HepG2 (cell line): ENCODE results near the gene INO80C. TPM values are rescaled to one million over a fixed set of nuclear protein-coding genes. Genes with fewer than 3 reads are reported as not detected.
A peak's percentile ranks its signal among the peaks of the same experiment; 100 is the strongest.

Experiments used
- ATAC-seq: fragments of 200-7000 bp; cut with Tn5 transposase; 3 replicates; pipeline ENCODE4 v1.9.1; 2020; ENCODE audit warnings: mild to moderate bottlenecking, moderate library complexity
- BruUV-seq: library from RNA; stranded (reverse); fragments of 400-500 nt; replicated peaks from 2 replicates; lab custom pipeline; 2021; lab: Mats Ljungman, UMichigan
- CTCF ChIA-PET: fragments of 300-600 bp; formaldehyde crosslinking; extraction: SDS; loops from one replicate; lab custom pipeline; 2021; ENCODE audit warnings: low total read pairs, inconsistent platforms, low intra/inter-chr PET ratio; lab: Yijun Ruan, JAX
- POLR2A ChIA-PET: fragments of 350-600 bp; sonication (Branson Sonifier 250); formaldehyde crosslinking; loops from one replicate; lab custom pipeline; 2020; ENCODE audit warnings: antibody characterized with exemption, inconsistent platforms; lab: Yijun Ruan, JAX
- DNase-seq: peaks from one replicate; pipeline ENCODE4 v3.0.0-alpha.2; 2015; ENCODE audit warnings: low spot score
- FAIRE-seq: peaks from 3 replicates; lab custom pipeline; 2011; peaks lifted over from hg19 to GRCh38; lab: Jason Lieb, UNC
- H2AFZ ChIP-seq: one replicate; pipeline ENCODE4 v1.6.1; 2011; ENCODE audit warnings: low read length, inconsistent platforms
- H3K27ac ChIP-seq: fragments of 300-600 bp; 3 replicates; pipeline ENCODE4 v1.8.0; 2011; ENCODE audit warnings: mixed run types, mild to moderate bottlenecking, mixed read lengths, low read length, inconsistent platforms; ENCODE audit not compliant: insufficient read depth; ENCODE audit errors: extremely low read length
- H3K27me3 ChIP-seq, 2 experiments: fragments of 200-600 bp in 1 of 2; 2 replicates in 1 of 2; 3 replicates in 1 of 2; pipeline versions ENCODE4 v1.6.0 to v1.8.0; 2011; ENCODE audit warnings: low read length in 2 of 2, mild to moderate bottlenecking in 2 of 2, moderate library complexity in 2 of 2, inconsistent platforms in 1 of 2; ENCODE audit not compliant: insufficient read depth in 2 of 2, control insufficient read depth in 1 of 2
- H3K36me3 ChIP-seq, 2 experiments: fragments of 200-600 bp in 1 of 2; replicated peaks in 1 of 2; 2 replicates in 1 of 2; 3 replicates in 1 of 2; pipeline versions ENCODE4 v1.5.1 to v1.8.0; 2011; ENCODE audit warnings: low read length in 2 of 2, inconsistent platforms in 1 of 2; ENCODE audit not compliant: insufficient read depth in 2 of 2, control insufficient read depth in 1 of 2
- H3K4me1 ChIP-seq: 2 replicates; pipeline ENCODE4 v1.5.1; 2012; ENCODE audit warnings: low read length, inconsistent platforms; ENCODE audit not compliant: insufficient read depth
- H3K4me2 ChIP-seq: 2 replicates; pipeline ENCODE4 v1.6.0; 2011; ENCODE audit warnings: low read depth, low read length, inconsistent platforms
- H3K4me3 ChIP-seq, 3 experiments: fragments of 200-600 bp in 1 of 3; sonication (generic), shearing (Covaris generic) in 1 of 3; replicated peaks in 1 of 3; 2 replicates each; pipeline ENCODE4 v1.5.1; 2011 to 2016; ENCODE audit warnings: low read length in 3 of 3, inconsistent platforms in 2 of 3, low read depth in 2 of 3, mild to moderate bottlenecking in 2 of 3, control low read depth in 1 of 3, mixed read lengths in 1 of 3; ENCODE audit not compliant: insufficient read depth in 1 of 3
- H3K79me2 ChIP-seq: one replicate; pipeline ENCODE4 v1.6.1; 2011; ENCODE audit warnings: low read length, inconsistent platforms; ENCODE audit not compliant: insufficient read depth
- H3K9ac ChIP-seq: 2 replicates; pipeline ENCODE4 v1.6.0; 2011; ENCODE audit warnings: mild to moderate bottlenecking, low read depth, low read length, inconsistent platforms; ENCODE audit not compliant: insufficient read depth
- H3K9me3 ChIP-seq: 2 replicates; pipeline ENCODE4 v1.5.1; 2012; ENCODE audit warnings: mild to moderate bottlenecking, low read length
- H4K20me1 ChIP-seq: 2 replicates; pipeline ENCODE4 v1.6.0; 2011; ENCODE audit warnings: inconsistent platforms, mild to moderate bottlenecking, low read length, moderate library complexity; ENCODE audit not compliant: insufficient read depth
- BORCS8-MEF2B ChIP-seq: sonication (generic); formaldehyde crosslinking; IDR thresholded peaks from 2 replicates; pipeline ENCODE4 v1.8.0; 2022; ENCODE audit warnings: mild to moderate bottlenecking, missing genetic modification reagents
- FOXA3 ChIP-seq: IDR thresholded peaks from 2 replicates; pipeline ENCODE4 v1.6.1; 2016; ENCODE audit warnings: missing genetic modification reagents, missing compliant biosample characterization
- IKZF4 ChIP-seq: sonication (generic); formaldehyde crosslinking; IDR thresholded peaks from 2 replicates; pipeline ENCODE4 v1.5.1; 2020; ENCODE audit warnings: borderline replicate concordance, mild to moderate bottlenecking, low read depth, missing genetic modification reagents; ENCODE audit errors: not compliant biosample characterization
- KDM3A ChIP-seq: IDR thresholded peaks from 2 replicates; pipeline ENCODE4 v1.6.1; 2018; ENCODE audit warnings: low read depth, missing compliant biosample characterization
- PCBP1 ChIP-seq: fragments of 200-400 bp; formaldehyde crosslinking; IDR thresholded peaks from 2 replicates; pipeline ENCODE4 v1.6.1; 2017; ENCODE audit warnings: mild to moderate bottlenecking, low read depth, low read length, borderline replicate concordance
- THYN1 ChIP-seq: sonication (generic); formaldehyde crosslinking; IDR thresholded peaks from 2 replicates; pipeline ENCODE4 v1.8.1; 2023; ENCODE audit warnings: low read depth, mild to moderate bottlenecking, moderate library complexity, missing genetic modification reagents, borderline replicate concordance
- XBP1 ChIP-seq: sonication (generic); formaldehyde crosslinking; IDR thresholded peaks from 2 replicates; pipeline ENCODE4 v1.5.0; 2020; ENCODE audit warnings: missing genetic modification reagents
- ZBTB1 ChIP-seq: sonication (generic); formaldehyde crosslinking; IDR thresholded peaks from 2 replicates; pipeline ENCODE4 v1.4.0; 2020; ENCODE audit warnings: missing genetic modification reagents, borderline replicate concordance
- ZBTB34 ChIP-seq: sonication (generic); formaldehyde crosslinking; IDR thresholded peaks from 2 replicates; pipeline ENCODE4 v1.8.0; 2022; ENCODE audit warnings: mild to moderate bottlenecking, missing genetic modification reagents
- ZC3H13 ChIP-seq: sonication (generic); formaldehyde crosslinking; IDR thresholded peaks from 2 replicates; pipeline ENCODE4 v1.8.1; 2023; ENCODE audit warnings: mild to moderate bottlenecking, missing genetic modification reagents, moderate library complexity
- ZNF557 ChIP-seq: sonication (generic); formaldehyde crosslinking; IDR thresholded peaks from 2 replicates; pipeline ENCODE4 v1.4.0; 2020; ENCODE audit warnings: missing genetic modification reagents
- WGBS: methylation state at CpG from one replicate; pipeline ENCODE4 v1.1.6; 2017; ENCODE audit warnings: low lambda C conversion rate; 5-methylcytosine and 5-hydroxymethylcytosine counted together
- in situ Hi-C: cut with HindIII; loops from 2 replicates; pipeline ENCODE4 v1.10.0; 2017; ENCODE audit warnings: low pct_unique_long_range_greater_than_20kb; ENCODE audit not compliant: extremely low pct_ligation_motif_present
- intact Hi-C: fragments of 100-400 bp; cut with micrococcal nuclease; formaldehyde crosslinking; loops from one replicate; pipeline ENCODE4 v1.10.0; 2022; ENCODE audit not compliant: unreplicated experiment
- polyA plus RNA-seq, 8 experiments: library from polyadenylated mRNA; depleted of rRNA in 3 of 8; stranded (reverse) in 7 of 8; unstranded in 1 of 8; fragments of >200 nt; fragmentation: Illumina TruSeq in 4 of 8; extraction: Trizol in 4 of 8; gene quantifications; 2 replicates each; pipeline versions ENCODE4 v1.2.1 to v1.2.3, GENCODE V29; 2011 to 2016; ENCODE audit warnings: low read depth in 4 of 8, missing spikeins in 1 of 8, mixed read lengths in 1 of 8; ENCODE audit not compliant: insufficient read depth in 1 of 8
- total RNA-seq, 5 experiments: library from RNA; depleted of rRNA; stranded (reverse); fragments of >200 nt; fragmentation: Illumina TruSeq; extraction: Trizol; gene quantifications; 2 replicates each; pipeline ENCODE4 v1.2.3, GENCODE V29; 2016; ENCODE audit warnings: low read depth in 1 of 5

The INO80C gene
- total and polyA plus RNA-seq, 2 of the 13 experiments (the other 11 are each of a cell fraction or from before 2014, with no cell fraction given) = 8.2 to 15.4 TPM

GRCh38 chr18:35443434-35443833 lies 54.3 kb downstream of the INO80C start:
- H3K4me1 ChIP-seq = peaks cover 18% of the 10 kb centered on the region
- no peaks in the 10 kb centered on the region for H3K79me2 ChIP-seq
- H3K27ac ChIP-seq = no peak overlapping the region
- peaks cover 0 to 2% of the 10 kb centered on the region in 2 experiments; a peak in 2 of 5 replicates for H3K27me3 ChIP-seq
- 75% methylated on average over 3 of the region's 3 CpGs for WGBS
- POLR2A ChIA-PET = no interaction called here
- no peaks in the 10 kb centered on the region for H3K36me3 ChIP-seq
- CTCF ChIA-PET = no interaction called here
- no peak for DNase-seq
- H3K9ac ChIP-seq = no peak overlapping the region
- ATAC-seq = peak; percentile 37
- H3K4me2 ChIP-seq = peak overlapping the region; percentile 55
- BruUV-seq = no TSS peak
- intact Hi-C loops = no loop called here
- no peaks in the 10 kb centered on the region for H4K20me1 ChIP-seq
- no peak overlapping the region for H3K4me3 ChIP-seq
- FAIRE-seq = no peak
- H2AFZ ChIP-seq = no peak overlapping the region
- in situ Hi-C loops = no loop called here
- H3K9me3 ChIP-seq = no peaks in the 10 kb centered on the region
- TF ChIP-seq KDM3A (no peak), XBP1 (CRISPR knock-in tag) (no peak), IKZF4 (CRISPR knock-in tag) (no peak), ZC3H13 (CRISPR knock-in tag) (no peak), ZBTB1 (CRISPR knock-in tag) (no peak)

GRCh38 chr18:35442701-35443100 lies 55.1 kb downstream of the INO80C start:
- no peak for DNase-seq
- H3K27ac ChIP-seq = no peak overlapping the region
- CTCF ChIA-PET = no interaction called here
- intact Hi-C loops = no loop called here
- H3K4me3 ChIP-seq = no peak overlapping the region
- no peak overlapping the region for H3K9ac ChIP-seq
- H3K9me3 ChIP-seq = no peaks in the 10 kb centered on the region
- in situ Hi-C loops = no loop called here
- H3K4me1 ChIP-seq = peaks cover 18% of the 10 kb centered on the region
- H3K36me3 ChIP-seq = no peaks in the 10 kb centered on the region
- BruUV-seq = no TSS peak
- 38% methylated on average over 5 of the region's 5 CpGs for WGBS
- H4K20me1 ChIP-seq = no peaks in the 10 kb centered on the region
- H3K4me2 ChIP-seq = peak overlapping the region; percentile 55
- peaks cover 0 to 2% of the 10 kb centered on the region in 2 experiments; a peak in 2 of 5 replicates for H3K27me3 ChIP-seq
- no peaks in the 10 kb centered on the region for H3K79me2 ChIP-seq
- no peak for FAIRE-seq
- POLR2A ChIA-PET = no interaction called here
- peak overlapping the region; percentile 15 for H2AFZ ChIP-seq
- ATAC-seq = peak; percentile 24
- no peak for TF ChIP-seq BORCS8-MEF2B (CRISPR knock-in tag)
- TF ChIP-seq FOXA3 (CRISPR knock-in tag) = no peak
- TF ChIP-seq ZBTB34 = no peak
- no peak for TF ChIP-seq PCBP1
- TF ChIP-seq THYN1 = no peak
- no peak for TF ChIP-seq ZNF557 (CRISPR knock-in tag)
